Measurements from ENCODE around the gene ARHGAP6.
"Not testable (repeated sequence)": the region's sequence is repeated elsewhere in the genome, so short reads cannot be mapped to it uniquely, and the experiment has no call there.

Gene ARHGAP6

GRCh38 chrX:11137543-11138139 lies 528.1 kb downstream of the ARHGAP6 start:
- no peak for DNase-seq

GRCh38 chrX:11135564-11136185 lies 530.0 kb downstream of the ARHGAP6 start:
- DNase-seq = no peak

GRCh38 chrX:11131146-11131545 lies 534.6 kb downstream of the ARHGAP6 start:
- DNase-seq = no peak

GRCh38 chrX:11130136-11130535 lies 535.6 kb downstream of the ARHGAP6 start:
- no peak for DNase-seq

- DNase-seq = no peak
These were observed 536.1 kb downstream of the ARHGAP6 start for GRCh38 chrX:11129534-11130105.

GRCh38 chrX:11125060-11125459 lies 540.7 kb downstream of the ARHGAP6 start:
- DNase-seq = no peak

GRCh38 chrX:11124112-11124511 lies 541.6 kb downstream of the ARHGAP6 start:
- DNase-seq = no peak

- not testable (repeated sequence) for DNase-seq
These were observed 542.6 kb downstream of the ARHGAP6 start for GRCh38 chrX:11123087-11123486.

GRCh38 chrX:11119313-11119943 lies 546.3 kb downstream of the ARHGAP6 start:
- DNase-seq = no peak

- DNase-seq = no peak
These were observed 548.0 kb downstream of the ARHGAP6 start for GRCh38 chrX:11117745-11118144.

- no peak for DNase-seq
These were observed 552.0 kb downstream of the ARHGAP6 start for GRCh38 chrX:11113731-11114130.

- no peak for DNase-seq
These were observed 553.8 kb downstream of the ARHGAP6 start for GRCh38 chrX:11111947-11112346.

GRCh38 chrX:11111037-11111851 lies 554.5 kb downstream of the ARHGAP6 start, which contains the start of gene HCCS:
Gene HCCS, plus strand, starts transcription at chrX:11111332. Its CDS starts 729 bp downstream, at chrX:11112061.
- DNase-seq = peak; percentile 52

- no peak for DNase-seq
These were observed 555.8 kb downstream of the ARHGAP6 start for GRCh38 chrX:11109968-11110367.

GRCh38 chrX:11108253-11108941 lies 557.3 kb downstream of the ARHGAP6 start:
- no peak for DNase-seq

GRCh38 chrX:11105080-11105479 lies 560.6 kb downstream of the ARHGAP6 start:
- no peak for DNase-seq

GRCh38 chrX:11103751-11104150 lies 562.0 kb downstream of the ARHGAP6 start:
- no peak for DNase-seq

- no peak for DNase-seq
These were observed 562.7 kb downstream of the ARHGAP6 start for GRCh38 chrX:11103006-11103405.

GRCh38 chrX:11100281-11101035 lies 565.3 kb downstream of the ARHGAP6 start:
- peak; percentile 6 for DNase-seq

- no peak for DNase-seq
These were observed 566.3 kb downstream of the ARHGAP6 start for GRCh38 chrX:11099465-11099864.

- no peak for DNase-seq
These were observed 567.8 kb downstream of the ARHGAP6 start for GRCh38 chrX:11097933-11098332.

- DNase-seq = no peak
These were observed 575.9 kb downstream of the ARHGAP6 start for GRCh38 chrX:11089802-11090201.
